Gastrocnemius medialis (tissue), 4 donors: ENCODE measurements around the gene IKZF4.

Experiments used
- POLR2A ChIP-seq, 2 donors: fragments of 450-650 bp; IDR thresholded peaks; one replicate each; pipeline ENCODE4 v1.6.1; 2017; ENCODE audit warnings: antibody characterized with exemption in 2 of 2, mild to moderate bottlenecking in 2 of 2, moderate library complexity in 2 of 2
- TF ChIP-seq, protein P1 (sequence below), 5 experiments: fragments of 450-650 bp in 3 of 5; fragments of 200-600 bp in 2 of 5; sonication (generic) in 2 of 5; IDR thresholded peaks in 4 of 5; conservative IDR thresholded peaks in 1 of 5; 1 replicate in 4 of 5; 2 replicates in 1 of 5; pipeline ENCODE4 v1.5.1; 2016 to 2019; ENCODE audit warnings: antibody characterized with exemption in 5 of 5, mild to moderate bottlenecking in 3 of 5, moderate library complexity in 3 of 5

DNA sequence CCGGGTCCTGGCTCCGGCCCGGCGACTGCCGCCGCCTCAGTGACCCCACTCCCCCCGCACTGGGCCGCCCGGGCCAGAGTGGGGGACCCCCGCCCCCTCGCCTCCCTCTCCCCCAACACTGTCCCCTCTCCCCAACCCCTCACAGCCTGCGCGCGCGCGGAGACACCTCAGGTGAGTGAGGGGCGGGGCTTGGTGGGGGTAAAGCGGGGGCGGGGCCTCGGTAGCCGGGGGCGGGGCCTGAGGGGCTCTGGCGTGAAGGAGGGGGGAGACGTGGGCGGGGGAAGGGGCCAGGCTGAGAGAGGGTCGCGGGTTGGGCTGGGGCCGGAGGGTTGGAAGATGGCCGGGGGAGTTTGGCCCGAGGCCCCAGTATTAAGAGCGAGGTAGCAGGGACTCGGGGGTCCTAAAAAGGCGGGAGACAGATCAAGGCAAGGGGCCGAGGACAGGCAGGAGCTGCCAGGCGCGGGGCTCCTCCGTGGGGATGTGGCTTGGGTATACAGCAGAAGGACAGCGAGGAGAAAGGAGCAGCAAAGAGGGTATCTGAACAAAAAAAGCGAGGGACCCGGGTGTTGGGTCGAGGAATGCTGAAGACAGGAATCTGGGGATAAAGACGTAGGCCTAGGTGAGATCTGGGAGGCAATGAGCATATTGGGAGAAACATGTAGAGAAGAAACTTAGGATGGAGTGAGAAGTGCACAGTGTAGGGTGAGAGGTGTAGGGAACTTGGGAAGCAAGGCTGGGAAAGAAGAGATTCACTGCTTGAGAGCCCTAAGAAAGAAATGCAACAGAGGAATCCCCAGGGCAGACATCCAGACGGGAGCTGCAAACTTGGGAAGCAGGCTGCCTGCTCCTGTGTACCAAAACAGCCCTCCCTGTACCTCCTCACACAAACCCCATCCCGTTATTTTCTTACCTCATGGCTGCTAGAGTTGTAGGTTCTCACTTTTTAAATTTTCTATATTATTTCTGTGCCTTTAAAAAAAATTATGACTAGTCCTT is 13.0 kb upstream of the IKZF4 start:
- TF ChIP-seq, protein P1, sequence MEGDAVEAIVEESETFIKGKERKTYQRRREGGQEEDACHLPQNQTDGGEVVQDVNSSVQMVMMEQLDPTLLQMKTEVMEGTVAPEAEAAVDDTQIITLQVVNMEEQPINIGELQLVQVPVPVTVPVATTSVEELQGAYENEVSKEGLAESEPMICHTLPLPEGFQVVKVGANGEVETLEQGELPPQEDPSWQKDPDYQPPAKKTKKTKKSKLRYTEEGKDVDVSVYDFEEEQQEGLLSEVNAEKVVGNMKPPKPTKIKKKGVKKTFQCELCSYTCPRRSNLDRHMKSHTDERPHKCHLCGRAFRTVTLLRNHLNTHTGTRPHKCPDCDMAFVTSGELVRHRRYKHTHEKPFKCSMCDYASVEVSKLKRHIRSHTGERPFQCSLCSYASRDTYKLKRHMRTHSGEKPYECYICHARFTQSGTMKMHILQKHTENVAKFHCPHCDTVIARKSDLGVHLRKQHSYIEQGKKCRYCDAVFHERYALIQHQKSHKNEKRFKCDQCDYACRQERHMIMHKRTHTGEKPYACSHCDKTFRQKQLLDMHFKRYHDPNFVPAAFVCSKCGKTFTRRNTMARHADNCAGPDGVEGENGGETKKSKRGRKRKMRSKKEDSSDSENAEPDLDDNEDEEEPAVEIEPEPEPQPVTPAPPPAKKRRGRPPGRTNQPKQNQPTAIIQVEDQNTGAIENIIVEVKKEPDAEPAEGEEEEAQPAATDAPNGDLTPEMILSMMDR (IDR thresholded peaks at IDR 0.05 in 4 of 5, conservative IDR thresholded peaks at IDR 0.05 in 1 of 5), result no peak
- TF ChIP-seq POLR2A (IDR thresholded peaks at IDR 0.05), result no peak
